HG03280 (cell line): ENCODE measurements around the gene LPCAT1.

Experiments used
- ATAC-seq: cut with Tn5 transposase; IDR thresholded peaks from one replicate; pipeline ENCODE4 v1.9.1; 2021; ENCODE audit warnings: mild to moderate bottlenecking, moderate library complexity; ENCODE audit not compliant: unreplicated experiment

Gene LPCAT1

DNA sequence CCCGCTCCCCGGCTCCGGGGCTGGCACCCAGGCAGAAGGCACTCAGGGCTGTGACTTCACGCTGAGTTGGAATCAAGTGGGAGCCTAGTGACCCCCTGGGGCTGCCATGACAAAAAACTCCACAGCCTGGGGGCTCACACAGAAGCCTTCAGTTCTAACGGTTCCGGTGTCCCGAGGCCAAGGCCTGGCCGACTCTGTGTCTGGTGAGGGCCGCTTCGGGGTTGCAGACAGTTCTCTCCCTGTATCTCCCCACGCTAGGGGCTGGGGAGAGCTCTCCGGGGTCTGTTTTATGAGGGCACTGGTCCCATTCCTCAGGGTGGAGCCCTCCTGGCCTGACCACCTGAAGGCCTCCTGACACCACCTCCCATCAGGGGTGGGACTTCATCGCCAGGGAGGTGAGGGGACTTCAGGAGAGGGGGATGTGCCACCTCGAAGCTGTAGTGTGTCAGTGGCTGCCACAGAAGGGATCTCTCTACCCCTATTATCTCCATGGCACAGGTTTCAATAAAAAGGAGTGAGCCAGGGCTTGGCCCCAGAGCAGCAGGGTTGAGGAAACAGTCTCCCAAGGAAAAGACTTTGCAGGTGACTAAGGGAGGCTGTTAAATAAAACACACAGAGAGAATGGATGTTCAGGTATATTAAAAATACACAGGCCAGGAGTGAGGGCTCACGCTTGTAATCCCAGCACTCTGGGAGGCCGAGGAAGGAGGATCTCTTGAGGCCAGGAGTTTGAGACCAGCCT, 77.0 kb downstream of the LPCAT1 start:
- ATAC-seq, result no peak

GRCh38 chr5:1445689-1446601, 77.8 kb downstream of the LPCAT1 start:
- no peak for ATAC-seq

GRCh38 chr5:1445313-1445688, 78.5 kb downstream of the LPCAT1 start, which contains the start of gene SLC6A3:
Gene SLC6A3 (minus strand): TSS chr5:1445440. CDS start chr5:1443197, 2,243 bp downstream.
- no peak for ATAC-seq

GRCh38 chr5:1444361-1445189, 79.2 kb downstream of the LPCAT1 start:
- ATAC-seq, result no peak

DNA sequence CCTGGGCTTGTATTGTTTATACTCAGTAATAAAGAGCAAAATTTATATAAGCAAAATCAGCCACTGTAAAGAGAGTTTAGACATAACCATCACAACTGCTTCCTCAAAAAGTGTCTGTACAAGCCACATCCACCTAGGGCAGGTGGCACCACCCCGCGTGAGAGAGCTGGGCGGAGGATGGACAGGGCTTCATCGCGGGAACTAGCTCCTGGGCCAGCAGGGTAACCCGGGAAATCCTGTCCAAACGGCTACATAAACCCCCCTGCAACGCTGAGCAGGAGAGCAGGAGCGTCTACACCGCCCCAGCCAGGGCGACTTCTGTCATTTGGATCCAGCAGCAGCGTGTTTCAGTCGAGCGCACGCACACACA, 79.8 kb downstream of the LPCAT1 start:
- no peak for ATAC-seq

- no peak for ATAC-seq
Observed at GRCh38 chr5:1443171-1443570, 80.6 kb downstream of the LPCAT1 start.

- ATAC-seq, result no peak
Observed at GRCh38 chr5:1442222-1443145, 81.3 kb downstream of the LPCAT1 start.

GRCh38 chr5:1441166-1441865, 82.4 kb downstream of the LPCAT1 start:
- no peak for ATAC-seq

- no peak for ATAC-seq
Observed at GRCh38 chr5:1440098-1440493, 83.7 kb downstream of the LPCAT1 start.

DNA sequence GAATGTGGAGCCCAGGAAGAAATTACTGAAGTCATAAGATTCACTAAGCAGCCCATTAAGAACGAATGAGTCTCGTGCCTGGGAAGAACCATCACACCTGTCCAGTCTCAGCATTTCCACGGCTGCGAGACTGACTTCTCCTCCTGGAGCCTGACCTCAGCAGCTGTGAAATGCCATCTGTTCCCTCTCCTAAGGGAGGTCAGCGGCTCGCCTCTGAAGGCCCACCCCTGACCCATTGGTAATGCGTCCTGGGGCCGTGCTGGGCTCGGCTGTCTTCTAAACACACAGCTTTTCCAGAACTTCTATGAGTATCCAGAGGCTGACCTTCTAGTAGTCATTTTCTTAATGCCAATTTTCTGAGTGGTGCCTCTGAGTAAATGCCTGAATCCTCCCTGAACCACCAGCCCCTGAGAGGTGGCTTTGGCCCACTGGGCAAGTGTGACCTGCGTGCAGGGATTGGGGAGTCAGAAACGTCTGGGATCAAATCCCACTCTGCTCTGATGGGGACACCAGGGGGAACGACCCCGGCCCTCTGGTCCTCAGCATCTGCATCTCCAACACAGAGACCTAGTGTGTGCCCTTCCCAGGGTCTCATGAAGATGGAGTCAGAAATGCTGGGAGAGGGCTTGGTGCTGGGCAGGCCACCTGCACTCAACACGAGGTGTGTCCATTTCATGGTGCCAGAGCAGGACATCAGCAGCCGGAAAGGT, 84.2 kb downstream of the LPCAT1 start:
- no peak for ATAC-seq

- ATAC-seq, result no peak
Observed at GRCh38 chr5:1438871-1439270, 84.9 kb downstream of the LPCAT1 start.

DNA sequence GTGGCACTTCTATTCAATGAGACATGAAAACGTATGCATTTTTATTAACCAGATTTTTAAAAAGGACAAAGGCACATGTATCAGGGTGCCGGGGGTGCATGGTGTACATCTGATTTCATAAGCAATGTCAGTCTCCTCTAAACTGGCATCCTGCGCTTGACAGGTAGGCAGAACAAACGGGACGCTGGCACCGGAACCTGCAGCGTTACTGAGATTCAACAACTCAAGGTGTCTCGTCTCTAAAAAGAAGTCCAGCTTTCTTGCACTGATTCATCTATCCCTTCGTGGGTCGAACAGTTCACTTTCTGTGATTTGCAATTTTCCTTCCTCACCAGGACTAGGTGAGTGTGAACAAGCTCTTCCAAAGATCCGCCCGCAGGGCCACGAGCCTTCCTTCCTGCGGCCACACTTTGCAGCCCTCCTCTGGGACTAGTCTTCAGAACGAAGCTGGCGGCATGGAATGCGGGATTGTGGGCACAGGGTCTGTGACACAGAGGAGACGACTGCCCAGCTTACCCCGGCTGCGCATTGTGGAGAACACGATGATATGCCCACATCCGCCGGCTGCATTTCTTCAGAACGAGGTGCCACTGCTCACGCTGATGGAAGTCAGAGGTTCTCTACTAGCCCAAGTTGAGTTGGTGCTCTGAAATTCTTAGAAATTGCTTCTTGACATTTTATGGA, 85.7 kb downstream of the LPCAT1 start:
- ATAC-seq, result no peak

DNA sequence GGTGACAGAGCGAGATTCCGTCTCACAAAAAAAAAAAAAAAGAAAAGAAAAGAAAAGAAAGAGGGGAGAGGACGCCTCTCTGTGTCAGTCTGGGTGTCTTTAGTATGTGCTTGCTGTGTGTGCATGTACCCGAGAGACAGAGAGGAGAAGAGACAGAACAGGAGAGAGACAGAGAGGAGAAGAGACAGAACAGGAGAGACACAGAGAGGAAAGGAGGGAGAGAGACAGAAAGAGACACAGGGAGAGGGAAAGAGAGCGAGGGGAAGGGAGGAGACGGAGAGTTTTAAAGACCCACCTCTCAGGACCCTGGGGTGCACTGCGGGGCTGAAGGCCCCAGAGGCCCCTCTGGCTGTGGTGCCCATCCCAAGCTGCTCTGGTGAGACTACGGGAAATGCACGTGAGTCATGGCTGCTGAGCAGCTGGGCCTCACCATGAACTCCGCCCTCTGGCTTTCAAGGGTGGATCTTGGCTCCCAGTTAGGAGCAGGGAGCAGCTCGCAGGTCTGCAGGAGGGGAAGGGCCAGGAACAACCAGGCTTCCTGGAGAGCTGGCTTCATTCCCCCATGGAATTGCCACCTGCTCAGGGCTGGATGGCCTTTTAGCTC, 86.4 kb downstream of the LPCAT1 start:
- ATAC-seq, result no peak

GRCh38 chr5:1436681-1437080, 87.1 kb downstream of the LPCAT1 start:
- no peak for ATAC-seq

DNA sequence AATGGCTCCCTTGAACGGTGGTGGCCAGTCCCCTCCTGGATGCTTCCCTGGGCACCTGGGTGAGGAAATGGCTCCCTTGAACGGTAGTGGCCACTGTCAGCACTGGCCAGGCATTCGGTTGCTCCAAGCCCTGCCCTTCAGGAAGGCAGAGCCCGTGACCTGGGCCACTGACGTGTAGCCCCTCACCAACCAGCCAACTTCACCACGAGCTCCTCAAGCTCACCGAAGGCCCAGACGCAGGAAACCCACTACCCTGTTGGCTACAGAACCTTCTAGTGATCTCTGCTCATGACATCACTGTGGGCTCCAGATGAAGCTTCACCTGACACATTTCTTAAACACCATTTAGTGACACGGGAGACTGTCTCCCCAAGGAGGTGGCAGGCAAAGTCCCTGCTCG, 87.7 kb downstream of the LPCAT1 start:
- no peak for ATAC-seq

- no peak for ATAC-seq
Observed at GRCh38 chr5:1435369-1435768, 88.4 kb downstream of the LPCAT1 start.

DNA sequence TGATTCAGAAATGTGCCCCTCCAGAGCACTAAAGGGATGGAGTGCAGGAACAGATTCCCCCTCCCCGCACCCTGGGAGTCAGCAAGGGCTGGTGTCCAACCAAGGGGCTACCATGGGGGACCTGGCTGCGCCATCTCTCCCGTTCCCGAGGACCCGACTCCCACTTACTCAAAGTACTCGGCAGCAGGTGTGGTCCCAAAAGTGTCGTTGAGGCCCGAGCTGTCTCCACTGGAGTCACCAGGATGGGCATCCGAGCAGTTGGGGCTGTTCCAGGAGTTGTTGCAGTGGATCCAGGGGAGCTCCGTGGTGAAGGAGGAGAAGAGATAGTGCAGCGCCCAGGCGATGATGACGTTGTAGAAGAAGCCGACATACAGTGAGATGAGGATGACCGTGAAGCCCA, 91.5 kb downstream of the LPCAT1 start:
- ATAC-seq, result no peak

DNA sequence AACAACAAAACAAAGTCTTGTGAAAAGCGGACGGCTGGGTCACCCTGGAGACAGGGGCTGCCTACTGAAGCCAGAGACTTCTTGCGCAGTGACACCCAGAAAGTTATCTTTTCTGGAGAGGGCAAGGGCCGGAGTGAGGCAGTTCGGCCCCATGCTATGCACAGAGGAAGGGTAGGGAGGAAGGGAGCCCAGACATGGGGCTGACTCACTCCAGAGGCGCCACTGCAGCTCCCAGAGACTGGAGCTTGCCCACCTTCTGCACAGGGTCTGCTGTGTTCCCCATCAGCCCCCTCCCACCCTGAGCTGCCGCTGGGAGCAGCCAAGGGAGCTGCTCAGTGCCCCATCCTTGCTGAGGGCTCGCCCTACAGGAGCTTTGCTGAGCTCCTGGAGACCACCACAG, 91.9 kb downstream of the LPCAT1 start:
- ATAC-seq, result no peak
